Neural cell (in vitro differentiated cells): ENCODE data around the gene ILF2.

Experiments used
- EP300 ChIP-seq: fragments of 450-650 bp; conservative IDR thresholded peaks from 2 replicates; pipeline ENCODE4 v1.6.1; 2014; ENCODE audit warnings: antibody characterized with exemption, mild to moderate bottlenecking, moderate library complexity; ENCODE audit not compliant: poor library complexity, severe bottlenecking
- POLR2AphosphoS5 ChIP-seq: IDR thresholded peaks from 2 replicates; pipeline ENCODE4 v1.6.1; 2012
- TF ChIP-seq, protein P1 (sequence below): fragments of 450-650 bp; IDR thresholded peaks from 2 replicates; pipeline ENCODE4 v1.5.1; 2014; ENCODE audit warnings: antibody characterized with exemption, mild to moderate bottlenecking, moderate library complexity; ENCODE audit not compliant: poor library complexity, severe bottlenecking
- TF ChIP-seq, protein P2 (sequence below): IDR thresholded peaks from 2 replicates; pipeline ENCODE4 v1.6.1; 2012; ENCODE audit warnings: borderline replicate concordance

DNA sequence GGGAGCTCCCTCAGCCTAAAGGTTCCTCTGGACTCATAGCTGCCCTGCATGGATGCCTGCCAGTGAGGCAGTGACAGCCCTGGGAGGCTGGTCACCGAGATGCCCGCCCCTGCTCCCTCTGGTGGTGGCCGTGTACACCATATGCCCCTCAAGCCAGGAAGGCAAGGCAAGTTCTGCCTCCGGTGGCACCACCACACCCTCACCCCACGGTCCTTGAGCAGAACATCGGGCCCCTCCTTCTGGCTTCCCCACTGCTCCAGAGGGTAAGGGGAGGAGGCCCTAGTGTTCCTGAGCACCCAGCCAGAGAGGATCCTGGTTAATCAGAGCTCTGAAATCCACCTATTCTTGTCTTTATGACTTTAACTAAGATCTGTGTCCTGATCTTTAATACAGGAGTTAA is 53.1 kb downstream of the ILF2 start:
- TF ChIP-seq, protein P1, sequence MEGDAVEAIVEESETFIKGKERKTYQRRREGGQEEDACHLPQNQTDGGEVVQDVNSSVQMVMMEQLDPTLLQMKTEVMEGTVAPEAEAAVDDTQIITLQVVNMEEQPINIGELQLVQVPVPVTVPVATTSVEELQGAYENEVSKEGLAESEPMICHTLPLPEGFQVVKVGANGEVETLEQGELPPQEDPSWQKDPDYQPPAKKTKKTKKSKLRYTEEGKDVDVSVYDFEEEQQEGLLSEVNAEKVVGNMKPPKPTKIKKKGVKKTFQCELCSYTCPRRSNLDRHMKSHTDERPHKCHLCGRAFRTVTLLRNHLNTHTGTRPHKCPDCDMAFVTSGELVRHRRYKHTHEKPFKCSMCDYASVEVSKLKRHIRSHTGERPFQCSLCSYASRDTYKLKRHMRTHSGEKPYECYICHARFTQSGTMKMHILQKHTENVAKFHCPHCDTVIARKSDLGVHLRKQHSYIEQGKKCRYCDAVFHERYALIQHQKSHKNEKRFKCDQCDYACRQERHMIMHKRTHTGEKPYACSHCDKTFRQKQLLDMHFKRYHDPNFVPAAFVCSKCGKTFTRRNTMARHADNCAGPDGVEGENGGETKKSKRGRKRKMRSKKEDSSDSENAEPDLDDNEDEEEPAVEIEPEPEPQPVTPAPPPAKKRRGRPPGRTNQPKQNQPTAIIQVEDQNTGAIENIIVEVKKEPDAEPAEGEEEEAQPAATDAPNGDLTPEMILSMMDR = peak; percentile 35
- TF ChIP-seq, protein P2, sequence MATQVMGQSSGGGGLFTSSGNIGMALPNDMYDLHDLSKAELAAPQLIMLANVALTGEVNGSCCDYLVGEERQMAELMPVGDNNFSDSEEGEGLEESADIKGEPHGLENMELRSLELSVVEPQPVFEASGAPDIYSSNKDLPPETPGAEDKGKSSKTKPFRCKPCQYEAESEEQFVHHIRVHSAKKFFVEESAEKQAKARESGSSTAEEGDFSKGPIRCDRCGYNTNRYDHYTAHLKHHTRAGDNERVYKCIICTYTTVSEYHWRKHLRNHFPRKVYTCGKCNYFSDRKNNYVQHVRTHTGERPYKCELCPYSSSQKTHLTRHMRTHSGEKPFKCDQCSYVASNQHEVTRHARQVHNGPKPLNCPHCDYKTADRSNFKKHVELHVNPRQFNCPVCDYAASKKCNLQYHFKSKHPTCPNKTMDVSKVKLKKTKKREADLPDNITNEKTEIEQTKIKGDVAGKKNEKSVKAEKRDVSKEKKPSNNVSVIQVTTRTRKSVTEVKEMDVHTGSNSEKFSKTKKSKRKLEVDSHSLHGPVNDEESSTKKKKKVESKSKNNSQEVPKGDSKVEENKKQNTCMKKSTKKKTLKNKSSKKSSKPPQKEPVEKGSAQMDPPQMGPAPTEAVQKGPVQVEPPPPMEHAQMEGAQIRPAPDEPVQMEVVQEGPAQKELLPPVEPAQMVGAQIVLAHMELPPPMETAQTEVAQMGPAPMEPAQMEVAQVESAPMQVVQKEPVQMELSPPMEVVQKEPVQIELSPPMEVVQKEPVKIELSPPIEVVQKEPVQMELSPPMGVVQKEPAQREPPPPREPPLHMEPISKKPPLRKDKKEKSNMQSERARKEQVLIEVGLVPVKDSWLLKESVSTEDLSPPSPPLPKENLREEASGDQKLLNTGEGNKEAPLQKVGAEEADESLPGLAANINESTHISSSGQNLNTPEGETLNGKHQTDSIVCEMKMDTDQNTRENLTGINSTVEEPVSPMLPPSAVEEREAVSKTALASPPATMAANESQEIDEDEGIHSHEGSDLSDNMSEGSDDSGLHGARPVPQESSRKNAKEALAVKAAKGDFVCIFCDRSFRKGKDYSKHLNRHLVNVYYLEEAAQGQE = no peak
- TF ChIP-seq POLR2AphosphoS5 (no peak), EP300 (no peak)
